DMS114 treated with DMSO at 0.1 percent for 48 hours (cell line): Measurements from ENCODE around the gene BZW1.

ENCODE experiments used
- DNase-seq: peaks from one replicate; lab custom pipeline; 2025; ENCODE audit not compliant: unreplicated experiment; lab: John Stamatoyannopoulos, UW

BZW1 gene

DNA sequence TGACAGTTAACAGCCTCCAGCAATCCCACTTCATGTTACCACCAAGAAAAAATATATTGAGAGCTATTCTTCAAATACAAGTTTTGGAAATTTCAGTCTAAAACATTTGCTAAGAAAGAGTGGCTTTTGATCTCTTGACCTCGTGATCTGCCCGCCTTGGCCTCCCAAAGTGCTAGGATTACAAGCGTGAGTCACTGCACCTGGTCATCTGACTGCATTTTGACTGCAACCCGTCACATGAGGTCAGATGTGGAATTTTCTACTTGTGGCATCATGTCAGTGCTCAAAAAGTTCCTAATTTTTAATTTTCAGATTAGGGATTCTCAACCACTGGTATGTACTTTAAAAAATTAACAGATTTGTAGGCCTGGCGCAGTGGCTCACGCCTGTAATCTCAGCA, 61.9 kb downstream of the BZW1 start:
- no peak for DNase-seq
